ENCODE data around the gene CASP9.
"Not testable (repeated sequence)": the region's sequence is repeated elsewhere in the genome, so short reads cannot be mapped to it uniquely, and the experiment has no call there.

Gene CASP9

GRCh38 chr1:15466955-15467625 lies 56.9 kb downstream of the CASP9 start:
- not testable (repeated sequence) for DNase-seq

GRCh38 chr1:15465674-15466073 lies 58.3 kb downstream of the CASP9 start:
- DNase-seq = no peak

DNA sequence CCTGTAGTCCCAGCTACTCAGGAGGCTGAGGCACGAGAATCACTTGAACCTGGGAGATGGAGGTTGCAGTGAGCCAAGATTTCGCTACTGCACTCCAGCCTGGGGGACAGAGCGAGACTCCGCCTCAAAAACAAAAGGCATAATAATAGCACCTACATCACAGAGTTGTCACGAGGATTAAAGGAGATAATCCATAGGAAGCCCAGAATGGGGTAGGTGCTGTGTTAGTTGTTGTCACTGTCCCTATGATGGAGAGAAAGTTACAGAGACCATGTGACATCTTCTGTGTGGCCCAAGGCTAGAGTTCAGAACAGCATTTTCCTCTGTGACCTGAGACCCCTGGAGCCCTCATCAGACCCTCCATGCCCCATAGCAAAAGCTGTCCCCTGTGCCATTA lies 60.1 kb downstream of the CASP9 start:
- not testable (repeated sequence) for DNase-seq

GRCh38 chr1:15463064-15463800 lies 60.8 kb downstream of the CASP9 start:
- DNase-seq = not testable (repeated sequence)

DNA sequence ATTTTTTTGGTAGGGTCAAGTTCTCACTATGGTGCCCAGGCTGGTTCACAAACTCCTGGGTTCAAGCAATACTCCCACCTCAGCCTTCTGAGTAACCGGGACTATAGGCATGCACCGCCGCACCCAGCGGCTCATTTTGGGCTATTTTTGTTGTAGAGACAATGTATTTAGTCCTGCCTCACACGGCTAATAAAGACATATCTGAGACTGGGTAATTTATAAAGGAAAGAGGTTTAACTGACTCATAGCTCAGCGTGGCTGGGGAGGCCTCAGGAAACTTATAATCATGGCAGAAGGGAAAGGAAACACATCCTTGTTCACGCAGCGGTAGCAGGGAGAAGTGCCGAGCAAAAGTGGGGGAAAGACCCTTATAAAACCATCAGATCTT lies 63.3 kb downstream of the CASP9 start:
- DNase-seq = no peak

DNA sequence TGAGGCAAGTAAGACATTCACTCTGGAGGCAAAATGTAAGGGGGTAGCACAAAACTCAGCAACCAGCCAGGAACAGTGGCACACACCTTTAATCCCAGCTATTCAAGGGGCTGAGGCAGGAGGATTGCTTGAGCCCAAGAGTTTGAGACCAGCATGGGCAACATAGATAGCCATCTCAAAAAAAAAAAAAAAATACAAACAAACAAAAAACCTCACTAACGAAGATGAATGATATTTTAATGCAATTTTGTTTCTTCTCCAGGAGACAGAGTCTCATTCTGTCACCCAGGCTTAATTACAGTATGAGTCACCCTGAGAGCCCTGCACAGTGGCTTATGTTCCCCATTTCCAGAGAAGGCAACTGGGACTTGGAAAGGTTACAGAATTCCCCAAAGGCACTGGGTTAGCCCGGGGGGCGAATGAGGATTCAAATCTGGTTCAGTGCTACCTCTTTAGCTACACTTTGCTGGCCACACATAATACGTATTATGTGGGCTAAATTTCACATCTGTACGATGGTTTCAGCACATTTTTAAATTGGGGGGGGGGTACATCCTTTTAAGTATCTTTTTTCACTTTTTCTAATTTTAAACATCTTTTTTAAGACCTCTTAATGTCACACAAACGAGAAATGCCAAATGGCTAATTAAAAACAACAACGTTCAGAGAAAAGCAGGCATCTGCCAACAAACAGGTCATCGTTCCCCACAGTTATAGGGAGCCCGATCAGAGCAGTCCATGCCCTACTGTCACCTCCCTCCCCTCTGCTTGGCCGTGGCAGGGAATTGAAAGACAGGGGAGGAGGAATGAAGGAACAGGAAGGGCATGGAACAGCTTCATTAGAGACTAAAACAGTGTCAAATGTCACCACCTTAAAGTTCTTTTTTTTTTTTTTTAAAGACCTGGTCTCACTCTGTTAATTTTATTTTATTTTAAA lies 64.0 kb downstream of the CASP9 start:
- DNase-seq = no peak

- DNase-seq = not testable (repeated sequence)
Measured at GRCh38 chr1:15458388-15458787, 65.6 kb downstream of the CASP9 start.

GRCh38 chr1:15457585-15457984 lies 66.4 kb downstream of the CASP9 start:
- DNase-seq = no peak

GRCh38 chr1:15456313-15456954 lies 67.6 kb downstream of the CASP9 start, which contains the start of gene CELA2A:
Gene CELA2A, plus strand, starts transcription at chr1:15456732. Its CDS starts 22 bp downstream, at chr1:15456754.
- no peak for DNase-seq

- DNase-seq = no peak
Measured at GRCh38 chr1:15455522-15455921, 68.5 kb downstream of the CASP9 start.

GRCh38 chr1:15454256-15454655 lies 69.8 kb downstream of the CASP9 start:
- DNase-seq = no peak

DNA sequence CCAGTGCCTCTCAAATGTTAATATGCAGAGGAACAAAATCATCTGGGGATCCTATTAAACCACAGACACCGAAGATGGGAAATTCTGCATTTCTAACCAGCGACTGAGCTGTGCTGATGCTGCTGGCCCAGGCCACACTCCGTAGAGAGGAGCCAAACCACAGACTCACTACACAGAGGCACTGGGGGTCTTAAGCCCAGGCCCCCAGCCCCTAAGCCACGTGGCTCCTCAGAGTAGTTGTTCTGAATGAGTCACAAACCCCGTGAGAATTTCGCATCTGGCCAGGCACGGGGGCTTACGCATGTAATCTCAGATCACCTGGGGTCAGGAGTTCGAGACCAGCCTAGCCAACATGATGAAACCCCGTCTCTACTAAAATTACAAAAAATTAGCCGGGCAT lies 70.3 kb downstream of the CASP9 start:
- DNase-seq = no peak

DNA sequence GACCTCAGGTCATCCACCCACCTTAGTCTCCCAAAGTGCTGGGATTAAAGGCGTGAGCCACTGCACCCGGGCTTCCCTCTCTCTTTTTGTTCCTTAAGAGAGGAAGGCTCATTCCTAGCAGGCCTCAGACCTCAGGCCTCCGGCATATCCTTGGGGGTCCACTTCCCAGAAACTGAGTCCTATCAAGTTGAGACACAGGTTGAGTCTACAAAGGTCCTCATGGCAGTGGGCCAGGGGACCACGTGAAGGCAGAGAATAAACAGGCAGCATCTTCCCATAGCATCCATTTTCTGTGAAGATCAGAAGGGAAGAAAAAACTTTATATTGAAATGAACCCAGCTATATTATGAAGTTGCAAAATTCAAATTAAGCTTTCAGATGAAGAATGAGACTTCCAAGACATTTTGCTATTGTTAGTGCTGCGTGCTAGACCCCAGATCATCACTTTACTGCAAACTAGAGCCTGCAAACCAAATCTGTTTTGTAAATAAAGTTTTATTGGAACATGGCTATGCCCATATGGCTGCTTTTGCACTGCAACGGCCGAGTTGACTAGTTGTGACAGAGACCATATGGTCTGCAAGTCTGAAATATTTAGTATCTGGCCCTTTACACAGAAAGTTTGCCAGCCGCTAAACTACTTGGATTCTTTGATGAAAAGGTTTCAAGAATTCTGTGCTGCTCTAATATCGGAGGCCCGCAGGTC lies 71.0 kb downstream of the CASP9 start:
- DNase-seq = no peak

DNA sequence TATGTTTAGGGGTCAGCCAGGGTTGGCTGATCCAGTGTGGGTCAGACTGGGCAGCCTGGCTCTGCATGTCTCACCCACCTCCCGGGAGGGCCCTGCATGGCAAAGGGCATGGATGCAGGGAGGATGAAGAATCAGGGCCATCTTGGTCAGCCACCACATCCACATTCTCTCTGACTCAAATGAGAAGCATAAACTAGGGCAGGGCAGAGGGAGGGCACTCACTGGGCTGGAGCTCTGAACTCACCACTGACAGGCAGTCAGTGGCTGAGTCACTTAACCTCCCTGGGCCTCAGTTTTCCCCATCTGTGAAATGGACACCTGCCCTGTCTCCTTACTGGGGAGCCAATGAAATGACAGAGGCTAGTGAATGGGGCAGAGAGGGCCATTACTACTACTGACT lies 71.8 kb downstream of the CASP9 start:
- no peak for DNase-seq

DNA sequence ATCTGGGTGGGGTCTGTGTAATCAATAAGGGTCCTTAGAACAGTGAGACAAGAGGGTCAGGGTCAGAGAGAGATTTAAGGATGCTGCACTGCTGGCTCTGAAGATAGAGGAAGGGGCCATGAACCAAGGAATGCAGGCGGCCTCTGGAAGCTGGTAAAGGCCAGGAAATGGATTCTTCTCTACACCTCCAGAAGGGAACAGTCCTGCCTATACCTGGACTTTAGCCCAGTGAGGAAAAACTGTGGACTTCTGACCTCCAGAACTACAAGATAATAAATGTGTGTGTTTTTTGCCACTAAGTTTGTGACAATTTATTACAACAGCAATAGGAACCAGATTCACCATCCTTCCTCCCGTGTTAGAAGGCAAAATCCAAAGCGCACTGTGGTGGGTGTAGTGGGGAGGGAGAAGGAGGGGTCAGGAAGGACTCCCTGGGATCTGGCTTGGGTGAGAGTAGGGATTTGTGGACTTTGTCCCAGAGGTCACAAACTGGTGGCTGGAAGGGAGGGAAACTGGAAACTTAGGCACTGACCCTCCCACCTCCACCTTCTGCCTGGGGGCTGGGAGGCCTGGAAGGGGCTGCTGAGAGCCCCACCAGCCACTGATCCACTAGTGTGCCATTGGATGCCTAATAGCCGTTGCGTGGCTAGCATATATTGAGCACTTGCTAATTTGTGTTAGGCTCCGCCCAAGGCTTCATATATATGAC lies 72.8 kb downstream of the CASP9 start:
- no peak for DNase-seq

- DNase-seq = no peak
Measured at GRCh38 chr1:15449567-15449966, 74.4 kb downstream of the CASP9 start.

DNA sequence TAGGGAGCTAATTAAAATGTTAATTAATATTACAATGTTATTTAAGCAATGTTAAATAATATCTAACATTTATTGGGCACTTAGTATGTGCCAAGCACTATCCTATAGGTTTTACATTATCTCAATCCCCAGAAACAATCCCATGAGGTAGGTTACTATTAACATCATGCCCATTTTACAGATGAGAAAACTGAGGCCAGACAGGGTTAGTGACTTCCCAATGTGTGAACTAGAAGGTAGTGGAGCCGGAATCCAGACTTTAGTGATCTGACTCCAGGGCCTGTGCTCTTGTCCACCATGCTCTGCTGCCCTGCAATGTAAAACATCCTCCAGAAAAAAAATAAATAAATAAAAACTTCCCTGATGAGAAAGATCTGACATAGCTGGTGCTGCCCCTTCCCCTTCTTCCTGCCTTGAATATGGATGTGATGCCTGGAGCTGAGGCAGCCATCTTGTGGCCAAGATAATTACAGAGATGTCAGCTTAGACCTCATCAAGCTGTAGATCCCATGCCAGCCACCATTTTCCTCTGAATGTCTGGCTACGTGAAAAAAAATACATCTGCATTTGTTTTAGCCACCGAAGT lies 75.0 kb downstream of the CASP9 start:
- DNase-seq = no peak

GRCh38 chr1:15446212-15446611 lies 77.8 kb downstream of the CASP9 start:
- no peak for DNase-seq

- DNase-seq = peak; percentile 62
Measured at GRCh38 chr1:15445390-15446122, 78.5 kb downstream of the CASP9 start.

Measured in GDM1 (cell line).